SJSA1 (cell line): ENCODE data around the gene DAZAP1. TPM values are rescaled to one million over a fixed set of nuclear protein-coding genes. Genes with fewer than 3 reads are reported as not detected.
"Not testable (repeated sequence)": the region's sequence is repeated elsewhere in the genome, so short reads cannot be mapped to it uniquely, and the experiment has no call there.

Experiments used
- DNase-seq, 2 experiments: peaks; one replicate each; pipeline ENCODE4 v3.0.0-alpha.2; 2015 to 2020; ENCODE audit warnings: low spot score in 2 of 2, low read depth in 1 of 2
- H3K27ac ChIP-seq: fragments of 250-450 bp; sonication (Bioruptor Pico); 2 replicates; pipeline ENCODE4 v1.5.1; 2020; ENCODE audit warnings: mild to moderate bottlenecking, moderate library complexity
- H3K27me3 ChIP-seq: fragments of 250-450 bp; sonication (Bioruptor Pico); replicated peaks from 2 replicates; pipeline ENCODE4 v1.5.1; 2020; ENCODE audit warnings: mild to moderate bottlenecking, moderate library complexity
- H3K36me3 ChIP-seq: fragments of 250-450 bp; sonication (Bioruptor Pico); 2 replicates; pipeline ENCODE4 v1.5.1; 2020; ENCODE audit warnings: mild to moderate bottlenecking
- H3K4me1 ChIP-seq: fragments of 250-450 bp; sonication (Bioruptor Pico); replicated peaks from 2 replicates; pipeline ENCODE4 v1.6.1; 2021; ENCODE audit warnings: mild to moderate bottlenecking
- H3K4me3 ChIP-seq: fragments of 250-450 bp; sonication (Bioruptor Pico); 2 replicates; pipeline ENCODE4 v1.5.1; 2020; ENCODE audit warnings: mild to moderate bottlenecking
- H3K9me3 ChIP-seq: fragments of 250-450 bp; sonication (Bioruptor Pico); replicated peaks from 2 replicates; pipeline ENCODE4 v1.5.1; 2020; ENCODE audit warnings: mild to moderate bottlenecking
- total RNA-seq: library from RNA; depleted of rRNA; stranded (reverse); fragments of >200 nt; shearing (Covaris generic); gene quantifications from 2 replicates; pipeline ENCODE4 v1.2.3, GENCODE V29; 2014

DAZAP1 gene
- total RNA-seq, 1 experiment from 2014 or later = 131 TPM

GRCh38 chr19:1438035-1438932 lies 30.9 kb downstream of the DAZAP1 start, which contains the start of gene RPS15:
RPS15 (plus strand) TSS chr19:1438396; CDS start chr19:1438426, 30 bp downstream.
- Histone ChIP-seq H3K4me3 (peak within 1 kb of the TSS; percentile 97), H3K4me1 (peaks cover 12% of the 10 kb centered on the region), H3K9me3 (no peaks in the 10 kb centered on the region), H3K27ac (peak within 1 kb of the TSS; percentile 95), H3K36me3 (peaks cover 76% of the 10 kb centered on the region), H3K27me3 (no peaks in the 10 kb centered on the region)
- peak; percentile 95 for DNase-seq

- peak overlapping the region; percentile 95 for H3K27ac ChIP-seq
Observed at GRCh38 chr19:1438933-1439354, 31.6 kb downstream of the DAZAP1 start.

GRCh38 chr19:1439525-1440417 lies 32.4 kb downstream of the DAZAP1 start:
- not testable (repeated sequence) for H3K27ac ChIP-seq, H3K27me3 ChIP-seq, DNase-seq, H3K9me3 ChIP-seq
- peaks cover 12% of the 10 kb centered on the region for H3K4me1 ChIP-seq
- H3K36me3 ChIP-seq = peaks cover 68% of the 10 kb centered on the region
- H3K4me3 ChIP-seq = peak overlapping the region; percentile 97

More at GRCh38 chr19:1438933-1439354, 31.6 kb downstream of the DAZAP1 start:
- H3K4me1 ChIP-seq = peaks cover 12% of the 10 kb centered on the region
- H3K27me3 ChIP-seq = no peaks in the 10 kb centered on the region
- DNase-seq = no peak
- H3K4me3 ChIP-seq = peak overlapping the region; percentile 97
- no peaks in the 10 kb centered on the region for H3K9me3 ChIP-seq
- H3K36me3 ChIP-seq = peaks cover 73% of the 10 kb centered on the region

GRCh38 chr19:1440418-1440801 lies 33.0 kb downstream of the DAZAP1 start:
- Histone ChIP-seq H3K4me3 (no peak overlapping the region), H3K9me3 (no peaks in the 10 kb centered on the region), H3K36me3 (peaks cover 68% of the 10 kb centered on the region), H3K27me3 (no peaks in the 10 kb centered on the region; the same call in 1 of the 2 replicates), H3K4me1 (peaks cover 18% of the 10 kb centered on the region), H3K27ac (no peak overlapping the region)
- no peak for DNase-seq

- DNase-seq = no peak
- Histone ChIP-seq H3K9me3 (no peaks in the 10 kb centered on the region), H3K4me3 (no peak overlapping the region), H3K27me3 (peaks cover under 1% of the 10 kb centered on the region; the same call in 1 of the 2 replicates), H3K27ac (no peak overlapping the region), H3K4me1 (peaks cover 21% of the 10 kb centered on the region), H3K36me3 (peaks cover 63% of the 10 kb centered on the region)
Observed at GRCh38 chr19:1441022-1441426, 33.6 kb downstream of the DAZAP1 start.

GRCh38 chr19:1441677-1442438 lies 34.5 kb downstream of the DAZAP1 start:
- peaks cover 30% of the 10 kb centered on the region for H3K4me1 ChIP-seq
- peaks cover 58% of the 10 kb centered on the region for H3K36me3 ChIP-seq
- no peaks in the 10 kb centered on the region for H3K9me3 ChIP-seq
- no peak overlapping the region for H3K4me3 ChIP-seq
- no peak for DNase-seq
- no peak overlapping the region for H3K27ac ChIP-seq
- peaks cover 8% of the 10 kb centered on the region for H3K27me3 ChIP-seq

GRCh38 chr19:1445185-1445931 lies 38.0 kb downstream of the DAZAP1 start:
- DNase-seq = peak in 1 of 2 experiments; percentile 67
- peaks cover 18% of the 10 kb centered on the region for H3K4me1 ChIP-seq

GRCh38 chr19:1445932-1446712 lies 38.7 kb downstream of the DAZAP1 start:
- H3K36me3 ChIP-seq = peaks cover 31% of the 10 kb centered on the region
- H3K4me1 ChIP-seq = peaks cover 18% of the 10 kb centered on the region
- no peaks in the 10 kb centered on the region; the same call in 1 of the 2 replicates for H3K9me3 ChIP-seq
- peaks cover 45% of the 10 kb centered on the region for H3K27me3 ChIP-seq
- H3K27ac ChIP-seq = no peak overlapping the region
- no peak for DNase-seq
- 0 out of 2 replicates have a peak overlapping the region, but pooled peaks have one; percentile 5 for H3K4me3 ChIP-seq

More at GRCh38 chr19:1445185-1445931, 38.0 kb downstream of the DAZAP1 start:
- no peaks in the 10 kb centered on the region; the same call in 1 of the 2 replicates for H3K9me3 ChIP-seq
- H3K27ac ChIP-seq = no peak overlapping the region
- peak overlapping the region; percentile 14 for H3K4me3 ChIP-seq
- peaks cover 38% of the 10 kb centered on the region for H3K36me3 ChIP-seq
- peaks cover 38% of the 10 kb centered on the region for H3K27me3 ChIP-seq

- peak in 1 of 2 experiments; percentile 15 for DNase-seq
- H3K27me3 ChIP-seq = peaks cover 53% of the 10 kb centered on the region
- no peak overlapping the region for H3K4me3 ChIP-seq
- H3K27ac ChIP-seq = no peak overlapping the region
- H3K36me3 ChIP-seq = peaks cover 23% of the 10 kb centered on the region
- H3K4me1 ChIP-seq = peaks cover 18% of the 10 kb centered on the region
- no peaks in the 10 kb centered on the region; the same call in 1 of the 2 replicates for H3K9me3 ChIP-seq
Observed at GRCh38 chr19:1446713-1447481, 39.5 kb downstream of the DAZAP1 start.

- DNase-seq = no peak
- peaks cover 18% of the 10 kb centered on the region for H3K4me1 ChIP-seq
- H3K36me3 ChIP-seq = peaks cover 17% of the 10 kb centered on the region
- no peaks in the 10 kb centered on the region; the same call in 1 of the 2 replicates for H3K9me3 ChIP-seq
- no peak overlapping the region for H3K27ac ChIP-seq
- no peak overlapping the region for H3K4me3 ChIP-seq
- H3K27me3 ChIP-seq = peaks cover 59% of the 10 kb centered on the region
Observed at GRCh38 chr19:1447504-1447903, 40.1 kb downstream of the DAZAP1 start.

- Histone ChIP-seq H3K4me1 (peaks cover 18% of the 10 kb centered on the region), H3K27me3 (peaks cover 64% of the 10 kb centered on the region), H3K27ac (no peak overlapping the region)
Observed at GRCh38 chr19:1447944-1448343, 40.6 kb downstream of the DAZAP1 start.

More at GRCh38 chr19:1447944-1448343, 40.6 kb downstream of the DAZAP1 start:
- Histone ChIP-seq H3K9me3 (no peaks in the 10 kb centered on the region; the same call in 1 of the 2 replicates), H3K36me3 (peaks cover 12% of the 10 kb centered on the region), H3K4me3 (no peak overlapping the region)
- DNase-seq = no peak
